ENCODE measurements around the gene CPZ. TPM values are rescaled to one million over a fixed set of nuclear protein-coding genes. Genes with fewer than 3 reads are reported as not detected.

Gene CPZ
- total and polyA plus RNA-seq, 10 of the 15 experiments (the other 5 are each of a cell fraction or from before 2014, with no cell fraction given) = not detected

- RAD21 ChIA-PET (ENCODE audit: unreplicated experiment) = no interaction called here
- no peak for FAIRE-seq
- TF ChIP-seq SREBF1 (IDR thresholded peaks at IDR 0.05; ENCODE audit: low read length) = no peak
- no peak for TF ChIP-seq ZNF274 (IDR thresholded peaks at IDR 0.05; ENCODE audit: insufficient read depth, insufficient read length)
- TF ChIP-seq IKZF1 (conservative IDR thresholded peaks at IDR 0.05) = no peak
- no peak for TF ChIP-seq EED (IDR thresholded peaks at IDR 0.05; ENCODE audit: low read depth)
- no peak for TF ChIP-seq CEBPB (IDR thresholded peaks at IDR 0.05; ENCODE audit: borderline replicate concordance in 1 of 2, low read depth in 2 of 2, low read length in 2 of 2)
- TF ChIP-seq IRF3 (IDR thresholded peaks at IDR 0.05) = no peak
- no peak for TF ChIP-seq E2F8 (IDR thresholded peaks at IDR 0.05; ENCODE audit: low read depth, partially characterized antibody)
- TF ChIP-seq CHD4 (IDR thresholded peaks at IDR 0.05) = no peak
- TF ChIP-seq RAD21 (IDR thresholded peaks at IDR 0.05; ENCODE audit: insufficient read depth, low read depth, low read length) = no peak
- no peak for TF ChIP-seq NKRF (conservative IDR thresholded peaks at IDR 0.05)
- TF ChIP-seq USF2 (IDR thresholded peaks at IDR 0.05; ENCODE audit: borderline replicate concordance, low read depth, low read length) = no peak
- TF ChIP-seq ASH2L (IDR thresholded peaks at IDR 0.05; ENCODE audit: borderline replicate concordance, low read depth) = no peak
Measured at GRCh38 chr4:8595237-8596087, 2.9 kb downstream of the CPZ start.

More at GRCh38 chr4:8595237-8596087, 2.9 kb downstream of the CPZ start:
- Histone ChIP-seq H2AFZ (ENCODE audit: control insufficient read depth, low read depth, low read length) (no peak overlapping the region), H3K4me1 (ENCODE audit: control insufficient read depth, insufficient read depth, low read length) (no peaks in the 10 kb centered on the region), H3K4me3 (no peak overlapping the region), H3K9me3 (replicated peaks; ENCODE audit: control insufficient read depth, insufficient read depth, low read length) (no peaks in the 10 kb centered on the region), H3K36me3 (ENCODE audit: control insufficient read depth in 2 of 2, insufficient read depth in 2 of 2, low read length in 1 of 2) (no peaks in the 10 kb centered on the region), H3K27ac (ENCODE audit: control insufficient read depth, insufficient read depth) (no peak overlapping the region), H4K20me1 (ENCODE audit: control insufficient read depth, insufficient read depth) (no peaks in the 10 kb centered on the region), H3K27me3 (replicated peaks in 1 of 2; ENCODE audit: control insufficient read depth in 2 of 2, insufficient read depth in 2 of 2, low read length in 1 of 2) (peaks cover 2 to 6% of the 10 kb centered on the region in 2 experiments; a peak in 3 of 4 replicates), H3K79me2 (ENCODE audit: control insufficient read depth, insufficient read depth, low read length) (no peaks in the 10 kb centered on the region), H3K4me2 (ENCODE audit: control insufficient read depth, insufficient read depth) (no peak overlapping the region), H3K9ac (ENCODE audit: control insufficient read depth, insufficient read depth, low read length) (no peak overlapping the region)
- ATAC-seq (no peak), DNase-seq (ENCODE audit: low read depth, low spot score) (no peak)
- ChIA-PET CTCF (interaction anchor here (0.9 to 1.0 kb wide), 2 partner anchors 127 to 185 kb away, joined by 3 to 5 read pairs; no protein-coding TSS in a partner anchor), POLR2A (no interaction called here), SMC1A (ENCODE audit: uncharacterized antibody, unreplicated experiment) (no interaction called here)
- 19% methylated on average over 16 of the region's 16 CpGs for WGBS (ENCODE audit: insufficient coverage, insufficient replicate concordance, low lambda C conversion rate, missing lambda C conversion rate)
- intact Hi-C loops (cut with micrococcal nuclease; ENCODE audit: unreplicated experiment) = loop anchor here (10.0 kb wide), 1 partner anchor 351 kb away; no protein-coding TSS in a partner anchor
- in situ Hi-C loops (cut with MboI) = loop anchor here (5.0 to 10.0 kb wide), 2 partner anchors 133 to 331 kb away; partner anchors contain the start of gene HTRA3
- no TSS peak for BruUV-seq (replicated peaks)

Data from GM12878 (cell line).